ENCODE data around the gene LUM. TPM values are rescaled to one million over a fixed set of nuclear protein-coding genes. Genes with fewer than 3 reads are reported as not detected.

Gene LUM
- total and polyA plus RNA-seq, 10 donors, result 2.6 to 52.5 (median 7.6) TPM

GRCh38 chr12:91139286-91139685, 28.0 kb upstream of the LUM start:
- Histone ChIP-seq H3K36me3 (no peaks in the 10 kb centered on the region), H3K27ac (no peak overlapping the region), H3K27me3 (replicated peaks in 1 of 7) (no peaks in the 10 kb centered on the region), H3K4me3 (no peak overlapping the region), H3K9me3 (peaks cover 0 to 5% (median 0%) of the 10 kb centered on the region in 8 donors), H3K4me1 (no peaks in the 10 kb centered on the region)
- TF ChIP-seq POLR2A (IDR thresholded peaks at IDR 0.05) (no peak), POLR2AphosphoS5 (IDR thresholded peaks at IDR 0.05) (no peak), CTCF (IDR thresholded peaks at IDR 0.05 in 8 of 11, conservative IDR thresholded peaks at IDR 0.05 in 3 of 11) (no peak)
- no peak for DNase-seq
- 44 to 60% (median 52%) methylated on average over 2 of the region's 2 CpGs for WGBS, 5 donors
- intact Hi-C loops (cut with DNase I; ENCODE audit: low total_unique reads), result no loop called here

- Histone ChIP-seq H3K4me3 (no peak overlapping the region), H3K27ac (no peak overlapping the region), H3K36me3 (no peaks in the 10 kb centered on the region), H3K27me3 (replicated peaks in 1 of 7) (no peaks in the 10 kb centered on the region), H3K9me3 (peaks cover 0 to 5% (median 0%) of the 10 kb centered on the region in 8 donors), H3K4me1 (no peaks in the 10 kb centered on the region)
- intact Hi-C loops (cut with DNase I; ENCODE audit: low total_unique reads), result no loop called here
- TF ChIP-seq POLR2AphosphoS5 (IDR thresholded peaks at IDR 0.05) (no peak), CTCF (IDR thresholded peaks at IDR 0.05 in 8 of 11, conservative IDR thresholded peaks at IDR 0.05 in 3 of 11) (no peak), POLR2A (IDR thresholded peaks at IDR 0.05) (no peak)
- WGBS, 5 donors, result 29 to 58% (median 45%) methylated on average over 1 of the region's 1 CpG
- DNase-seq, result no peak
Measured at GRCh38 chr12:91138337-91138920, 27.1 kb upstream of the LUM start.

- WGBS, 5 donors, result 77 to 97% (median 87%) methylated on average over 1 of the region's 1 CpG
- Histone ChIP-seq H3K36me3 (no peaks in the 10 kb centered on the region), H3K4me1 (no peaks in the 10 kb centered on the region), H3K4me3 (no peak overlapping the region), H3K27me3 (replicated peaks in 1 of 7) (no peaks in the 10 kb centered on the region), H3K27ac (no peak overlapping the region), H3K9me3 (peaks cover 0 to 5% (median 0%) of the 10 kb centered on the region in 8 donors)
- TF ChIP-seq POLR2AphosphoS5 (IDR thresholded peaks at IDR 0.05) (no peak), POLR2A (IDR thresholded peaks at IDR 0.05) (no peak), CTCF (IDR thresholded peaks at IDR 0.05 in 8 of 11, conservative IDR thresholded peaks at IDR 0.05 in 3 of 11) (no peak)
- intact Hi-C loops (cut with DNase I; ENCODE audit: low total_unique reads), result no loop called here
- DNase-seq, result no peak
Measured at GRCh38 chr12:91133871-91134270, 22.6 kb upstream of the LUM start.

- TF ChIP-seq POLR2AphosphoS5 (IDR thresholded peaks at IDR 0.05), result no peak
- no peak for TF ChIP-seq POLR2A (IDR thresholded peaks at IDR 0.05)
- no peak for TF ChIP-seq CTCF (IDR thresholded peaks at IDR 0.05 in 8 of 11, conservative IDR thresholded peaks at IDR 0.05 in 3 of 11)
- H3K9me3 ChIP-seq, result peaks cover 0 to 6% (median 0%) of the 10 kb centered on the region in 8 donors
- H3K27ac ChIP-seq, result no peak overlapping the region
- no peak for DNase-seq
- intact Hi-C loops (cut with DNase I; ENCODE audit: low total_unique reads), result no loop called here
- 68 to 82% (median 81%) methylated on average over 2 of the region's 2 CpGs for WGBS, 5 donors
- H3K36me3 ChIP-seq, result no peaks in the 10 kb centered on the region
- no peaks in the 10 kb centered on the region for H3K4me1 ChIP-seq
- H3K4me3 ChIP-seq, result no peak overlapping the region
- no peaks in the 10 kb centered on the region for H3K27me3 ChIP-seq (replicated peaks in 1 of 7)
Measured at GRCh38 chr12:91129662-91130362, 18.5 kb upstream of the LUM start.
